Bone marrow (tissue), 2 donors: ENCODE results near the gene PARD3.

ENCODE experiments used
- DNase-seq, 2 donors: peaks; one replicate each; lab custom pipeline; 2025; lab: John Stamatoyannopoulos, UW

Gene PARD3

DNA sequence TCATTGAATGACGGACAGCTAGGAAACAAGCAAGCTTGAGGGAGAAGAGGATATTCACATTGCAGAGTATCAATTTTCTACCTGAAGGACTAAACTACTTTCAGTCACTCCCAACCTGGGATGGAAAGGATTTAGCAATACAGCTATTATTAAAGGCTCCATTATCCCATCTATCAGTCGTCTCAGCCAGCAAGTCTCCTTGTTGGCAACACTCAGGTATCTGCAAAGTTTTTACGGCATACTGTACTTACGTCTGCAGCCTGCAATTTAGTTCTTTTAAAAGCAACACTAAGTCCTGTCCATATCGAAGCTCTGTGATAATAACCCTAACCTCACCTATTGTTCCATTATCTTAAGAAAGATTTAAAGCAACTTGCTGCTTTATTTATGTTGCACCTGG lies 689.4 kb downstream of the PARD3 start:
- no peak for DNase-seq

DNA sequence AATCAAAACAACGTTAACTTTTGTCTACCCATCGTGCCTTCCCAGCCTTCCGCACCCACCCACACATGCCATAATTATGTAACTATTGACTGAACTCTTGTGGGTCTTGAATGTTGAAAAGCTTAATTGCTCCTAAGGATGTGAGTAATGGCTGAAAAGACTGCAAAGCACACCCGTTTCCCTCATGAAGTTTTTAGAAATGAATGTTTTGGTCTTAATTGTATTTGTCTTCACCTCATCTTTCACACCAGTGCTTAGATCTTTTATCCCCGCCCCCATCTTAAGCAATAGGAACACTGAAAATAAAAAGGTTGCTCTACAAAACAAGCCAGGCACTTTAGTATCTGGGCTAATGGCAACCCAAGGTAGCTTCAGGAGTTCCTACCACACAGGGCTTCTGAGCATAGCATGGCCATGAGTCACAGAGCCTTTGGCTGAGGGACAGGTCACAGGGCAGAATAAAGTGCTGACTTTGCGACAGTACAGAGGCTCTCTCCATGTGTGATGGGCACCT lies 690.5 kb downstream of the PARD3 start:
- DNase-seq = no peak

- DNase-seq = no peak
Observed at GRCh38 chr10:34121781-34122622, 693.1 kb downstream of the PARD3 start.

DNA sequence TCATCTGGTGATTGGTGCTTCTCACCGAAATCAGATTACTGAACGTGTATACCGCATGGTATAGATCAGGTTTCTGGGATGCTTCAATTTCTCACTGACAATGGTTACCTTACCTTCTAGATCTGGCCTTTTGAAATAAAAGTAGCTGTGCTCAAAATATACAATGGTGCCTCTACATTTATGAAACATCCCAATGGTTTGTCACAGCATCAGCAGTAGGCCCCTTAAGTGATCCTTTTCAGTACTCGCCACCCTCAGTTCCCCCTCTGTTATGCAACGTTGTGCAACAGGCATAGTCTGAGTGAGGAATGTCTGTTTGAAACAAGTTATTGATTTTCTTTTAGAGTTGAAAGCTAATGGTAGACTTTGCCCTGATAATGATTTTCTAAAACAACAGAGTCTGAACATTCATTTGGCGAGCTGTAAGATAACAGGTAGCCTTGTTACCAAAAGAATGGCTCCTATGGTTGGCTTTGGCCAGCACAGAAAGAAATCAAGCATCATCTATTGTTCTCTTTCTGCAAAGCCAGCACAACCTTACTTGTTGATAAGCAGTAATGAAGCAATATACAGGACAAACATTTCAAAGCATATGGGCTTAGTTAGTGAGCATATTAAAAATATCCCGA lies 693.9 kb downstream of the PARD3 start:
- no peak for DNase-seq

GRCh38 chr10:34119456-34119855 lies 695.6 kb downstream of the PARD3 start:
- no peak for DNase-seq

GRCh38 chr10:34116681-34117271 lies 698.3 kb downstream of the PARD3 start:
- no peak for DNase-seq

- no peak for DNase-seq
Observed at GRCh38 chr10:34116220-34116641, 698.9 kb downstream of the PARD3 start.

DNA sequence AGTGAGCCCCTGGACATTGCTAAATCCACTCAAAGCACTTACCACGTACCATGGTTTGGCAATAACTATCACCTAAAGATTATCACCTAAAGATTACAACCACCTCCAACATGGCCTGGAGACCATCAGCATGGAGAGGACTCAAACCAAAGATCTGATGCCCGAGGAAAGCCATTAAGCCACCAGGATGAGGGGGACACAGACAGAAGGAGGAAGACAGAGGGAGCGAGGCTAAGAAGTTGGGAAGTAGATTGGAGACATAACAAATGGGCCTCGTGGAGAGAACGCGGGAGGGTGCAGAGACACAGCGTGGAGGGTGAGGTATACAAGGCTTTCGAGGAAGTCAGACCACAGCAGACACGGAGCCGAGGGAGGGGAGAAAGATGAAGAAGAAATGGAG lies 700.2 kb downstream of the PARD3 start:
- DNase-seq = no peak

- DNase-seq = no peak
Observed at GRCh38 chr10:34113504-34114225, 701.4 kb downstream of the PARD3 start.

DNA sequence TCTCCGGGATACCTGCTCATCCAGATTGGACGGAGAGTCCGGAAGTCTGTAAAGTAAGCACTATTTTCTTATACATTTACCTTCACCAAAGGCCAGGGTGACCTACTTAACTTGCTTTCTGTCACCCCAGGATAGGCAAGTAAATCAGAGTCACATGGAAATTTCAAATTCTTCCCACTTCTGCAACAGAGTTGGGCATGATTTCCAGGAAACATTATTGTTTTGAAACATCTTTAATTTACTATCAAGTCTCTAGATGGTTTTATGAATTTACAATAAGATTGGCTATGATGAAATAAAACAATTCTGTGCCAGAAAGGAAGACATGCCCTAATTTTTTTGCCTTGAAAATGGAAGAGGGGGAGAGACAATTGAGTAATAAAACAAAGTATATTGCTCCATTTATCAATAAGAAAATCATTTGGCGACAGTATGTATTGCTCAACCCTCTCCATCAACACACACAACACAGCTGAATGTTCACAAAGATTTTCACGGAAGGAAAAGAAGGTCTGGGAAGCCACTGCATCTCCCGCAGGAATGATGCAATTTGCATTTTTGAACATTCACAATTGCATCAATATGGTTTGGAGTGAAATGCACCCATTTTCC lies 702.8 kb downstream of the PARD3 start:
- DNase-seq = no peak

GRCh38 chr10:34111179-34111578 lies 703.9 kb downstream of the PARD3 start:
- no peak for DNase-seq

- DNase-seq = no peak
Observed at GRCh38 chr10:34109952-34110702, 705.0 kb downstream of the PARD3 start.

DNA sequence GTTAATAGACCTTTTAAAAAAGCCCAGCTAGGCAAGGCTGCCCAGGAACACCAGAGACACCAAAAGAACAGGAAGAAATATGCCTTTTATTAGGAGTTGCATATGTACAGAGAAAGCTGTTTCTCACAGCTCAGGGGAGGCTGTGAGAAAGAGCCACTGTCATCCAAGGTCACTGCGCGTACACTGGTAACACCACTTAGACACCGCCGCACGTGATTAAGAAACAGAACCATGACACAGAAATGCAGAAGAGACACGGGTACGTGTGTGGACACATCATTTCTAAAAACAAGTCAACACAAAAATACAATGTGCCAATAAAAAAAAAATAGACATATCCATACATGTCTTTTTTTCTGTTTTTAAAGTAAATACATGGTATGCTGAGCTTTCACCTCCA lies 705.6 kb downstream of the PARD3 start:
- DNase-seq = no peak

DNA sequence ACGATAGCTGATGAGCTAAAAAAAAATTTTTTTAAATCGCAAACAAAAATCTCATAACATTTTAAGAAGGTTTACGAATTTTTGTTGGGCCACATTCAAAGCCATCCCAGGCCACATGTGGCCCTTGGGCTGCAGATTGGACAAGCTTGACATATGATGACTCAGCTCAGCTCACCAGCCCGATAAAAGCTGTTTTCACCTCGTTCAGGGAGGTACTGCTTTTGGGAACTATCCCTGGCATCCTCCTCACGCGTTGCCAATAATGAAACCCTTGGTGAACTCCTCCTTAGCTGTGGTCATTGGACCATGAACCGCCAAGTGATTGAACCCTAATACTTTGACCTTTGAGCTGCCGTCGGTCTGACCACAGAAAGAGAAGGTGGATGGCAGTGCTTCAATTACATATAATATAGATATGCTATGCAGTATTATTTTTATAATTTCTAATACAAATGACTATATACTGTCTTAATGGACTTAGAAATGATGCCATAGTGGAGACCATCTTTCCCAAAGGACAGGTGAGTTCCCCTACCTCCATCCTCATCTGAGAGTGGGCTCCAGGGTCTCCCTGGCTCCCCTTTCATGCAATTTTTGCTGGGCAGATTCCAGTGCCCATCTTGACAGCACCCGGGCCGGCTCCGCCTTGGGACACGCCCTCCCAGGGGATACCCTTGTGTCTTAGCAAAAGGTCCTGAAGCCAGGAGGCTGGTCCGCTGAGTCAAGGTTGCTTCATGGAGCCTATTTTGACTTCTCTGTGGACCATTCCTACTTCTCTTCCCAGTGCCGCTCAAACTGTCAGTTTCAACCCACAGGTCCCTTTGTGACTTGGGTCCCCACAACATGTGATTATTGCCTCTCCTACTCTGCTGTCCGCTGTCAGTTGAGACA lies 707.2 kb downstream of the PARD3 start:
- DNase-seq = no peak

- DNase-seq = no peak
Observed at GRCh38 chr10:34106356-34106885, 708.7 kb downstream of the PARD3 start.

DNA sequence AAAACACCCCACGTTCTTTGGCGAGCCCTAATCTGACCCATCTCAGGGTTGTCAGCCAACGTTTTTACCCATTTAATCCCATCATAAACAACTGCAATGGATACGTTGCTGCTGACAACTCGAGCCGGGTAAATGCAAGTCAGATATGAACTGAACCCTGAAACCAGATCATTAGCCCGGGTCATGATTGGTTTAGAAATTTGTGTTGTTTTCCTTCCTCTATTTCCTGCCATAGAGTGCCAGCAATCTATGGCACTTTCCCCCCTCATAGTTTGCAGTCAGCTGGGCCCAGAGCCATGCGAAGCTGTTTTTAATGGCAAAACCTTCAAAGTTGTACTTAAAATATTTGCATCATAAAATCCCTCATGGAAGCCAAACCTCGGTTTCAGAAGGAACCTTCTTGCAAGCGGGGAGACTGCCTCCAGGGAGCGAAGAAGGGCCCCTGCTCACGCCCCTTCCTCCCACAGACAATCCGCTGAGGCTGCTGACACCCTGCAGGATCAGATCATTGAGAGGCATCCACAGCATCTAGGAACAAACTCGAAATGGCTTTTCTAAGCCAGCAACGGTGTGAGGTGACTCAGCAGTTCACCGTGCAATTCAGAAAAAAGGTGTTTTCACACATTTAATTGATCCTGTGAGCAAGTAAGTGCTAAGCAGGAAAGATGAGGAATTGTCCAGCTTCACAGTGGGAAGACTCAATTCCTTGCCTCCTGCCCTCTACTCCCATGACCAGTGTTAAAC lies 710.1 kb downstream of the PARD3 start:
- no peak for DNase-seq

GRCh38 chr10:34102893-34103506 lies 712.1 kb downstream of the PARD3 start:
- DNase-seq = no peak

DNA sequence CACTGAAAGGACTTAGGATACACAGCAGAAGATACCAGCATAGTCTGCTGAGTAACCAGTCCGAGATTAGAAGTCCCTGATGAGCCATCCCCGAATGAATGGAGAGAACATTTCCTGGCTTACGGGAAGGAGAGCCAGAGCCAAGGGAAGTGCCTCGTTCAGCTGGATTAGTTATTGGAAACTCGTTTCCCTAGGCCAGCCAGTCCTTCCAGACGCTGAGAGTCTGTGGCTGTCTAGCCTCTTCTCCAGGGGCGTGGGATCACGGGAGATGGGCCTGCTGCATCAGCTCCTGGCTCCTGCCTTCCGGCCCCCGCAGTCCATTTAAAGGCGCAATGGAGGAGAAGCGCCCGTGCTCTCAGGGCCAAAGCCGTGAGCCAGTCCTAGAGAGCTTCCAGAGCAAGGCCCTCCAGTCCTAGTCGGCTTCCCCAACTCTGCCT lies 712.8 kb downstream of the PARD3 start:
- no peak for DNase-seq

- DNase-seq = no peak
Observed at GRCh38 chr10:34101001-34101400, 714.1 kb downstream of the PARD3 start.
